CD14-positive monocyte (primary cell): ENCODE measurements around the gene BLOC1S3. TPM values are rescaled to one million over a fixed set of nuclear protein-coding genes. Genes with fewer than 3 reads are reported as not detected.

Experiments
- DNase-seq, 3 donors: peaks; one replicate each; pipeline ENCODE4 v3.0.0-alpha.2; 2011 to 2022
- H2AFZ ChIP-seq: 2 replicates; pipeline ENCODE4 v1.6.0; 2012; ENCODE audit warnings: mild to moderate bottlenecking, low read depth, low read length, inconsistent platforms; ENCODE audit not compliant: insufficient read depth, poor library complexity, severe bottlenecking
- H3K27ac ChIP-seq, 2 donors: 1 replicate in 1 of 2; 2 replicates in 1 of 2; pipeline ENCODE4 v1.5.1; 2012 to 2013; ENCODE audit warnings: low read length in 2 of 2, control low read depth in 1 of 2, inconsistent platforms in 1 of 2, low read depth in 1 of 2, mild to moderate bottlenecking in 1 of 2
- H3K27me3 ChIP-seq, 2 donors: one replicate each; pipeline versions ENCODE4 v1.6.0 to v1.6.1; 2011 to 2013; ENCODE audit warnings: low read length in 2 of 2; ENCODE audit not compliant: control insufficient read depth in 2 of 2, insufficient read depth in 2 of 2
- H3K36me3 ChIP-seq, 2 donors: replicated peaks in 1 of 2; 1 replicate in 1 of 2; 2 replicates in 1 of 2; pipeline versions ENCODE4 v1.5.1 to v1.6.1; 2012 to 2013; ENCODE audit warnings: low read length in 2 of 2, control low read depth in 1 of 2, inconsistent platforms in 1 of 2, mild to moderate bottlenecking in 1 of 2; ENCODE audit not compliant: insufficient read depth in 2 of 2, control insufficient read depth in 1 of 2
- H3K4me1 ChIP-seq, 2 donors: 1 replicate in 1 of 2; 2 replicates in 1 of 2; pipeline versions ENCODE4 v1.5.1 to v1.6.1; 2012 to 2013; ENCODE audit warnings: low read length in 2 of 2, control low read depth in 1 of 2, inconsistent platforms in 1 of 2, mild to moderate bottlenecking in 1 of 2, moderate library complexity in 1 of 2; ENCODE audit not compliant: insufficient read depth in 2 of 2, control insufficient read depth in 1 of 2
- H3K4me2 ChIP-seq: replicated peaks from 2 replicates; pipeline ENCODE3; 2012; ENCODE audit warnings: low read length, moderate library complexity, mild to moderate bottlenecking; ENCODE audit not compliant: poor library complexity, severe bottlenecking; ENCODE audit errors: extremely low read depth
- H3K4me3 ChIP-seq, 3 experiments: fragments of 200-600 bp in 1 of 3; sonication (generic) in 1 of 3; replicated peaks in 1 of 3; 1 replicate in 2 of 3; 2 replicates in 1 of 3; pipeline ENCODE4 v1.5.1; 2011 to 2013; ENCODE audit warnings: low read length in 3 of 3, mild to moderate bottlenecking in 3 of 3, control low read depth in 2 of 3, low read depth in 2 of 3, inconsistent platforms in 1 of 3, moderate library complexity in 1 of 3
- H3K79me2 ChIP-seq: 2 replicates; pipeline ENCODE4 v1.6.0; 2012; ENCODE audit warnings: mild to moderate bottlenecking, control low read depth, inconsistent platforms, low read length, moderate library complexity; ENCODE audit not compliant: insufficient read depth
- H3K9ac ChIP-seq: 2 replicates; pipeline ENCODE4 v1.6.0; 2017; ENCODE audit warnings: low read length, mild to moderate bottlenecking; ENCODE audit not compliant: insufficient read depth, poor library complexity, severe bottlenecking
- H3K9me3 ChIP-seq, 2 donors: replicated peaks in 1 of 2; 1 replicate in 1 of 2; 2 replicates in 1 of 2; pipeline versions ENCODE4 v1.5.1 to v1.6.1; 2012 to 2013; ENCODE audit warnings: low read length in 2 of 2, control low read depth in 1 of 2; ENCODE audit not compliant: control insufficient read depth in 1 of 2, insufficient read depth in 1 of 2
- H4K20me1 ChIP-seq: 2 replicates; pipeline ENCODE4 v1.6.0; 2012; ENCODE audit warnings: mild to moderate bottlenecking, low read length, control low read depth, moderate library complexity; ENCODE audit not compliant: insufficient read depth
- H3K27ac Mint-ChIP-seq, 7 donors: one replicate each; pipeline ENCODE4 v1.8.0; 2020; ENCODE audit warnings: mild to moderate bottlenecking in 7 of 7, mixed read lengths in 7 of 7, moderate library complexity in 6 of 7, inconsistent platforms in 2 of 7
- H3K27me3 Mint-ChIP-seq, 3 donors: one replicate each; pipeline ENCODE4 v1.8.0; 2021 to 2022; ENCODE audit warnings: low read depth in 3 of 3, mild to moderate bottlenecking in 3 of 3, mixed read lengths in 3 of 3, moderate library complexity in 3 of 3, inconsistent platforms in 1 of 3
- H3K36me3 Mint-ChIP-seq, 2 donors: one replicate each; pipeline ENCODE4 v1.8.0; 2020; ENCODE audit warnings: mixed read lengths in 2 of 2, inconsistent platforms in 1 of 2, mild to moderate bottlenecking in 1 of 2
- H3K4me1 Mint-ChIP-seq: one replicate; pipeline ENCODE4 v1.8.0; 2020; ENCODE audit warnings: mild to moderate bottlenecking, mixed read lengths
- H3K4me3 Mint-ChIP-seq, 2 donors: one replicate each; pipeline ENCODE4 v1.8.0; 2020; ENCODE audit warnings: mild to moderate bottlenecking in 2 of 2, mixed read lengths in 2 of 2, moderate library complexity in 1 of 2
- H3K9me3 Mint-ChIP-seq, 7 donors: one replicate each; pipeline ENCODE4 v1.8.0; 2020 to 2022; ENCODE audit warnings: mixed read lengths in 7 of 7, mild to moderate bottlenecking in 6 of 7, moderate library complexity in 6 of 7, inconsistent platforms in 2 of 7
- CTCF ChIP-seq: fragments of 200-600 bp; IDR thresholded peaks from one replicate; pipeline ENCODE4 v1.8.0; 2022; ENCODE audit warnings: antibody characterized with exemption, mild to moderate bottlenecking
- WGBS: methylation state at CpG from one replicate; pipeline ENCODE4 v1.1.5; 2013; ENCODE audit warnings: missing lambda C conversion rate; ENCODE audit not compliant: insufficient coverage; 5-methylcytosine and 5-hydroxymethylcytosine counted together
- intact Hi-C, 2 donors: fragments of 100-400 bp; cut with micrococcal nuclease; formaldehyde crosslinking; loops; one replicate each; pipeline versions ENCODE4 v1.15.0 to v1.15.1; 2023
- polyA plus RNA-seq, 3 donors: library from polyadenylated mRNA; depleted of rRNA in 1 of 3; unstranded in 2 of 3; stranded (reverse) in 1 of 3; fragments of 300-500 nt in 2 of 3; fragments of >200 nt in 1 of 3; fragmentation: Illumina TruSeq in 2 of 3; gene quantifications; 1 replicate in 2 of 3; 2 replicates in 1 of 3; pipeline ENCODE4 v1.2.3, GENCODE V29; 2012 to 2021

The BLOC1S3 gene
- polyA plus RNA-seq, 3 donors: 2.9 to 6.7 (median 4.7) TPM

- H3K79me2 ChIP-seq: no peaks in the 10 kb centered on the region
- no peak overlapping the region for H3K4me2 ChIP-seq
- H3K36me3 Mint-ChIP-seq: peaks cover 5 to 8% of the 10 kb centered on the region in 2 donors
- peaks cover 14 to 24% of the 10 kb centered on the region in 2 donors for H3K4me1 ChIP-seq
- peaks cover 27 to 38% (median 32%) of the 10 kb centered on the region in 3 donors for H3K27me3 Mint-ChIP-seq
- peaks cover 0 to 14% (median 5%) of the 10 kb centered on the region in 7 donors for H3K9me3 Mint-ChIP-seq
- H3K4me3 Mint-ChIP-seq: no peak overlapping the region
- TF ChIP-seq CTCF: no peak
- WGBS: 61% methylated on average over 6 of the region's 9 CpGs
- peaks cover 15% of the 10 kb centered on the region for H3K4me1 Mint-ChIP-seq
- no peak for DNase-seq
- no peak overlapping the region for H3K4me3 ChIP-seq
- peak overlapping the region in 2 of 7 donors; percentile 3 to 37 for H3K27ac Mint-ChIP-seq
- H2AFZ ChIP-seq: no peak overlapping the region
- H3K27me3 ChIP-seq: peaks cover 11 to 32% of the 10 kb centered on the region in 2 donors
- H3K27ac ChIP-seq: no peak overlapping the region
- H3K9ac ChIP-seq: no peak overlapping the region
- no peaks in the 10 kb centered on the region for H4K20me1 ChIP-seq
- peaks cover 12 to 15% of the 10 kb centered on the region in 2 donors for H3K36me3 ChIP-seq
- intact Hi-C loops: loop anchor here in 1 of 2 donors (10.0 kb wide), 1 partner anchor 196 kb away; the partner anchor contains the start of gene KLC3
- peaks cover 0 to 19% of the 10 kb centered on the region in 2 donors for H3K9me3 ChIP-seq
These were observed 29.5 kb upstream of the BLOC1S3 start for GRCh38 chr19:45149129-45149528.

- no peak overlapping the region for H3K4me2 ChIP-seq
- no peak overlapping the region for H3K4me3 ChIP-seq
- peaks cover 0 to 18% (median 8%) of the 10 kb centered on the region in 7 donors for H3K9me3 Mint-ChIP-seq
- 60% methylated on average over 1 of the region's 4 CpGs for WGBS
- H3K4me3 Mint-ChIP-seq: no peak overlapping the region
- H3K27ac Mint-ChIP-seq: no peak overlapping the region
- H4K20me1 ChIP-seq: no peaks in the 10 kb centered on the region
- no peak overlapping the region for H3K27ac ChIP-seq
- no peak for DNase-seq
- TF ChIP-seq CTCF: no peak
- no peak overlapping the region for H3K9ac ChIP-seq
- H3K36me3 ChIP-seq: peaks cover 3 to 7% of the 10 kb centered on the region in 2 donors
- intact Hi-C loops: no loop called here
- H3K79me2 ChIP-seq: no peaks in the 10 kb centered on the region
- H3K4me1 Mint-ChIP-seq: peaks cover 18% of the 10 kb centered on the region
- H3K27me3 ChIP-seq: peaks cover 14 to 39% of the 10 kb centered on the region in 2 donors
- H3K9me3 ChIP-seq: peaks cover 0 to 19% of the 10 kb centered on the region in 2 donors
- H2AFZ ChIP-seq: no peak overlapping the region
- H3K4me1 ChIP-seq: peaks cover 14 to 24% of the 10 kb centered on the region in 2 donors
- peaks cover 33 to 49% (median 42%) of the 10 kb centered on the region in 3 donors for H3K27me3 Mint-ChIP-seq
- peaks cover 5 to 7% of the 10 kb centered on the region in 2 donors for H3K36me3 Mint-ChIP-seq
These were observed 28.4 kb upstream of the BLOC1S3 start for GRCh38 chr19:45150180-45150579.
